Right atrium auricular region (tissue), 2 donors: ENCODE results near the gene CLEC5A. TPM values are rescaled to one million over a fixed set of nuclear protein-coding genes. Genes with fewer than 3 reads are reported as not detected.

Source experiments
- DNase-seq: peaks from one replicate; pipeline ENCODE4 v3.0.0-alpha.2; 2019; ENCODE audit warnings: low spot score
- H3K27ac ChIP-seq, 2 donors: fragments of 200-600 bp; sonication (generic); 1 replicate in 1 of 2; 2 replicates in 1 of 2; pipeline ENCODE4 v1.5.1; 2016 to 2019
- H3K27me3 ChIP-seq, 2 donors: fragments of 200-600 bp; sonication (generic); one replicate each; pipeline versions ENCODE4 v1.5.1 to v1.6.0; 2017 to 2019
- H3K36me3 ChIP-seq: fragments of 200-600 bp; sonication (generic); one replicate; pipeline ENCODE4 v1.5.1; 2016
- H3K4me1 ChIP-seq, 2 donors: fragments of 200-600 bp; sonication (generic); one replicate each; pipeline versions ENCODE4 v1.5.1 to v1.6.0; 2017 to 2019
- H3K4me3 ChIP-seq, 2 donors: fragments of 200-600 bp; sonication (generic); 1 replicate in 1 of 2; 2 replicates in 1 of 2; pipeline ENCODE4 v1.5.1; 2017 to 2019; ENCODE audit warnings: mild to moderate bottlenecking in 1 of 2, moderate library complexity in 1 of 2
- H3K9me3 ChIP-seq, 2 donors: fragments of 200-600 bp; sonication (generic); one replicate each; pipeline ENCODE4 v1.5.1; 2019
- total RNA-seq, 2 donors: library from RNA; depleted of rRNA; stranded (reverse); fragments of >200 nt; gene quantifications; one replicate each; pipeline ENCODE4 v1.1.0, GENCODE V29; 2016
- TF ChIP-seq, protein P1 (sequence below), 2 donors: fragments of 200-600 bp; sonication (generic); IDR thresholded peaks; one replicate each; pipeline ENCODE4 v1.5.1; 2019; ENCODE audit warnings: antibody characterized with exemption in 2 of 2

Gene CLEC5A
- total RNA-seq, 2 donors from 2014 or later = 1.0 to 1.7 TPM

- Histone ChIP-seq H3K27ac (no peak overlapping the region), H3K27me3 (no peaks in the 10 kb centered on the region), H3K4me1 (no peaks in the 10 kb centered on the region), H3K36me3 (no peaks in the 10 kb centered on the region), H3K9me3 (peaks cover 0 to 29% of the 10 kb centered on the region in 2 donors), H3K4me3 (no peak overlapping the region)
- TF ChIP-seq, protein P1, sequence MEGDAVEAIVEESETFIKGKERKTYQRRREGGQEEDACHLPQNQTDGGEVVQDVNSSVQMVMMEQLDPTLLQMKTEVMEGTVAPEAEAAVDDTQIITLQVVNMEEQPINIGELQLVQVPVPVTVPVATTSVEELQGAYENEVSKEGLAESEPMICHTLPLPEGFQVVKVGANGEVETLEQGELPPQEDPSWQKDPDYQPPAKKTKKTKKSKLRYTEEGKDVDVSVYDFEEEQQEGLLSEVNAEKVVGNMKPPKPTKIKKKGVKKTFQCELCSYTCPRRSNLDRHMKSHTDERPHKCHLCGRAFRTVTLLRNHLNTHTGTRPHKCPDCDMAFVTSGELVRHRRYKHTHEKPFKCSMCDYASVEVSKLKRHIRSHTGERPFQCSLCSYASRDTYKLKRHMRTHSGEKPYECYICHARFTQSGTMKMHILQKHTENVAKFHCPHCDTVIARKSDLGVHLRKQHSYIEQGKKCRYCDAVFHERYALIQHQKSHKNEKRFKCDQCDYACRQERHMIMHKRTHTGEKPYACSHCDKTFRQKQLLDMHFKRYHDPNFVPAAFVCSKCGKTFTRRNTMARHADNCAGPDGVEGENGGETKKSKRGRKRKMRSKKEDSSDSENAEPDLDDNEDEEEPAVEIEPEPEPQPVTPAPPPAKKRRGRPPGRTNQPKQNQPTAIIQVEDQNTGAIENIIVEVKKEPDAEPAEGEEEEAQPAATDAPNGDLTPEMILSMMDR (IDR thresholded peaks at IDR 0.05) = no peak
- no peak for DNase-seq
These were observed 2.9 kb downstream of the CLEC5A start for GRCh38 chr7:141943846-141944245.

DNA sequence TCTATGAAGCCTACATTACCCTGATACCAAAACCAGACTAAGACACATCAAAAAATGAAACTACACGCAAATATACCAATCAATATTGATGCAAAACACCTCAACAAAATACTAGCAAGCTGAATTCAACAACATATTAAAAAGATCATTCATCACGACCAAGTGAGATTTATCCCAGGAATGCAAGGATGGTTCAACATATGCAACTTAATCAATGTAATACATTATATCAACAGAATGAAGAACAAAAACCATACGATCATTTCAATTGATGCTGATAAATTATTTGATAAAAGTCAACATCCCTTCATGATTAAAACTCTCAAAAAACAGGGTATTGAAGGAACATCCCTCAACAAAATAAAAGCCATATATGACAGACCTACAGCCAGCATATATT, 5.7 kb downstream of the CLEC5A start:
- H3K27me3 ChIP-seq = no peaks in the 10 kb centered on the region
- H3K4me3 ChIP-seq = no peak overlapping the region
- no peak overlapping the region for H3K27ac ChIP-seq
- TF ChIP-seq, protein P1 (IDR thresholded peaks at IDR 0.05) = no peak
- no peaks in the 10 kb centered on the region for H3K36me3 ChIP-seq
- peaks cover 0 to 29% of the 10 kb centered on the region in 2 donors for H3K9me3 ChIP-seq
- no peak for DNase-seq
- H3K4me1 ChIP-seq = no peaks in the 10 kb centered on the region

DNA sequence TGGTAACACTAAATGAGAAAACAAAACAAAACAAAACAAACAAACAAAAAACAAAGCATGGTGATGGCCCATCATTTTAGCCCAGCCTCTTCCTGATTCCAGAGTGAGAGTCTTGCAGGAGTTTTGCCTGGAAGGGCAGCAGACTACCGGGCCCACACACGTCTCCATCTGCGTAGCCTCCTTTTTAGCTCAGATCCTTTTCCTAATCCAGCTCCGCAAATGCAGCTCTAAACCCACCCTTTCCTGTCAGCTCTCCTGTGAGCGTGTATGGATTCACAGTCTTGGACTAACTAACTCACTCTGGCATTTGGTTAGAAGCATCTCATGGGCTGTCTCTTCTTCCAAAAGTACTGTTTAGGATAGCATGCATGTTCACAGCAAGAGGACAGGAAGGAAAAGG, 16.6 kb downstream of the CLEC5A start:
- Histone ChIP-seq H3K27ac (no peak overlapping the region), H3K36me3 (no peaks in the 10 kb centered on the region), H3K4me1 (no peaks in the 10 kb centered on the region), H3K9me3 (no peaks in the 10 kb centered on the region), H3K27me3 (no peaks in the 10 kb centered on the region), H3K4me3 (no peak overlapping the region)
- DNase-seq = no peak
- TF ChIP-seq, protein P1 (IDR thresholded peaks at IDR 0.05) = no peak

DNA sequence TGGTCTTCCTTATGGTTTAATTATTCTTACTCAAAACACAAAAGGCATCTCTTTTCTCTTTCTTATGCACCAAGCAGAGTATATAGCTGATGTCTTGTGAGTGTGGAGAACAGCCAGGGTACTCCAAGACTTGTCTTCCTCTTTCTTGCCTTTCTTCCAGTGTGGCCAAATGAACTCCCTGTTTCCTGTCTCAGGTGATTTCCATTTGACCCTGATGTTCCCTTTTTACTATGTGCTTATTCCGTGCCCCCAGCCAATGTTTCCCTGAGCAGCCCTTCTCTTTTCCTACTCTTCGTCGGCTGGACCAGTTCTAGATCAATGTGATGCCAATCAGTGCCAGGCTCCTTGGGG, 18.0 kb downstream of the CLEC5A start:
- Histone ChIP-seq H3K27ac (no peak overlapping the region), H3K4me1 (no peaks in the 10 kb centered on the region), H3K36me3 (no peaks in the 10 kb centered on the region), H3K9me3 (no peaks in the 10 kb centered on the region), H3K27me3 (no peaks in the 10 kb centered on the region), H3K4me3 (no peak overlapping the region)
- DNase-seq = no peak
- TF ChIP-seq, protein P1 (IDR thresholded peaks at IDR 0.05) = no peak

DNA sequence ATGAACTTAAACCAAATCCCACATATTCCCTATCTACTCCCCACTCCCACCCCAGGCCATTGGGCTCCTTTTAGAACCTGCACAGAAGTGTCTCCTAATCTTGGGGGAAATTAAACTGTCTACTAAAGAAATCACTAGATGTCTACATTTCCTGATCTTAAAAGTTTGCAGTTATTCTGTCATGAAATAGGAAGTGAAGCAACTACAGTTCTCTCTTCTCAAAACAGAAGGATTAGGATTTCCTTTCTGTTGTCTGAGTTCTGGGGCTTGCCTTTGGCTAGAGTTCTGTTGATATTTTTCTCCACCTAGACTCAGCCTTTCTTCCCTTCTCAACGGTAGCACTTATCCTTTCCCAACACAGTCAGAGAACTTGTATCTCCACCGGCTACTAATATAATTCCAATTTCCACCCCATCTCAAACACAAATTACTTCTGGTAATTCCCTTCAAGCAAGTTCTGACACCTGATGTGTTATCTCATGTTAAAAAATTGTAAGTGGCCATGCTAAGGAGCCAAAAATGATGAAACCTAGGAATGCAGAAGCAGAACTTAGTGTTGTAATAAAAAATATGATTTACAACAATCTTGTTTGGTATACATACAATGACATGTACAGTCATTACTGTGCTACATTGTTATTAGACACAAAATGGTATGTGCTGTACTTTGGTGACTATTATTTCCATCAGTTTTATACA, 18.5 kb downstream of the CLEC5A start:
- no peak overlapping the region for H3K4me3 ChIP-seq
- no peaks in the 10 kb centered on the region for H3K36me3 ChIP-seq
- no peaks in the 10 kb centered on the region for H3K27me3 ChIP-seq
- TF ChIP-seq, protein P1 (IDR thresholded peaks at IDR 0.05) = no peak
- DNase-seq = no peak
- H3K4me1 ChIP-seq = no peaks in the 10 kb centered on the region
- no peaks in the 10 kb centered on the region for H3K9me3 ChIP-seq
- H3K27ac ChIP-seq = no peak overlapping the region

DNA sequence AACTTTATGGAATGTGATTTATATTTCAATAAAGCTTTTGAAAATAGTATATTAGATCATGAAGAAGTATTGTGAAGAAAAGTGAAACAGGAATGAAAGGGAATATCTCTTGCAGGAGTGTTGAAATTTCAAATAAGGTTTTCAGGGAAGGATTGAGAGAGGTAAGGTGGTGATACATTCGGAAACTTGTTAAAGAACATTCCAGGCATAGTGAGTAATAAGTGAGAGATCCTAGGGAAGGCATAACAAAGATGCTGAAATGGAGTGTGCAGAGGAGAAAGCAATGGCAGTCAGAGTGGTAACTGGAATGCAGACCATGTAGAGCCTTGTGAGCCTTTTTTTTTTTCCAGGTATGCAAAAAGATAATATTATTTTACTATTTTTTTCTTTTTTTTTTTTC, 26.5 kb downstream of the CLEC5A start:
- no peaks in the 10 kb centered on the region for H3K27me3 ChIP-seq
- no peaks in the 10 kb centered on the region for H3K4me1 ChIP-seq
- no peak overlapping the region for H3K4me3 ChIP-seq
- no peaks in the 10 kb centered on the region for H3K9me3 ChIP-seq
- DNase-seq = no peak
- no peak overlapping the region for H3K27ac ChIP-seq
- TF ChIP-seq, protein P1 (IDR thresholded peaks at IDR 0.05) = no peak
- H3K36me3 ChIP-seq = no peaks in the 10 kb centered on the region
